Subcutaneous abdominal adipose tissue (tissue), 5 donors: ENCODE results near the gene TTPAL.

Experiments used
- H3K27ac ChIP-seq: one replicate; pipeline ENCODE4 v1.7.0; 2013; ENCODE audit warnings: low read depth, mild to moderate bottlenecking, inconsistent platforms, low read length, moderate library complexity
- H3K27me3 ChIP-seq, 5 donors: one replicate each; pipeline ENCODE4 v1.7.0; 2013; ENCODE audit warnings: low read length in 5 of 5, inconsistent platforms in 1 of 5; ENCODE audit not compliant: control insufficient read depth in 5 of 5, insufficient read depth in 4 of 5
- H3K36me3 ChIP-seq, 5 donors: one replicate each; pipeline ENCODE4 v1.7.0; 2013; ENCODE audit warnings: low read length in 5 of 5; ENCODE audit not compliant: control insufficient read depth in 5 of 5, insufficient read depth in 5 of 5
- H3K4me1 ChIP-seq, 5 donors: one replicate each; pipeline ENCODE4 v1.7.0; 2013; ENCODE audit warnings: low read length in 5 of 5, mild to moderate bottlenecking in 3 of 5, moderate library complexity in 1 of 5; ENCODE audit not compliant: control insufficient read depth in 5 of 5, insufficient read depth in 5 of 5
- H3K4me3 ChIP-seq, 5 donors: one replicate each; pipeline ENCODE4 v1.7.0; 2013; ENCODE audit warnings: low read length in 5 of 5, low read depth in 1 of 5
- H3K9ac ChIP-seq, 5 donors: one replicate each; pipeline ENCODE4 v1.7.0; 2013; ENCODE audit warnings: low read length in 5 of 5, mild to moderate bottlenecking in 4 of 5, moderate library complexity in 3 of 5
- H3K9me3 ChIP-seq, 5 donors: one replicate each; pipeline ENCODE4 v1.7.0; 2013; ENCODE audit warnings: low read length in 5 of 5; ENCODE audit not compliant: control insufficient read depth in 5 of 5
- donor health status: healthy.
- donor health status: healthy.
- donor health status: healthy.
- donor health status: healthy.
- donor health status: healthy.

Gene TTPAL

GRCh38 chr20:44528309-44528708 is 52.6 kb downstream of the TTPAL start:
- no peaks in the 10 kb centered on the region for H3K36me3 ChIP-seq
- no peaks in the 10 kb centered on the region for H3K9me3 ChIP-seq
- no peak overlapping the region for H3K4me3 ChIP-seq
- H3K9ac ChIP-seq, result no peak overlapping the region
- H3K27me3 ChIP-seq, result peaks cover 0 to 4% (median 0%) of the 10 kb centered on the region in 5 donors
- peaks cover 4 to 20% (median 14%) of the 10 kb centered on the region in 5 donors for H3K4me1 ChIP-seq
- H3K27ac ChIP-seq, result no peak overlapping the region

- Histone ChIP-seq H3K36me3 (no peaks in the 10 kb centered on the region), H3K27ac (peak overlapping the region; percentile 24), H3K4me3 (peak overlapping the region; percentile 58 to 85 (median 77)), H3K27me3 (peaks cover 0 to 3% (median 0%) of the 10 kb centered on the region in 5 donors), H3K4me1 (peaks cover 4 to 22% (median 14%) of the 10 kb centered on the region in 5 donors), H3K9ac (peak overlapping the region; percentile 33 to 79 (median 75)), H3K9me3 (no peaks in the 10 kb centered on the region)
These were observed 56.7 kb downstream of the TTPAL start for GRCh38 chr20:44532259-44532980.

GRCh38 chr20:44532981-44533331 is 57.3 kb downstream of the TTPAL start:
- H3K4me1 ChIP-seq, result peaks cover 4 to 22% (median 14%) of the 10 kb centered on the region in 5 donors
- H3K27me3 ChIP-seq, result peaks cover 0 to under 1% (median 0%) of the 10 kb centered on the region in 5 donors
- no peaks in the 10 kb centered on the region for H3K9me3 ChIP-seq
- H3K9ac ChIP-seq, result peak overlapping the region in 2 of 5 donors; percentile 4 to 79
- H3K36me3 ChIP-seq, result no peaks in the 10 kb centered on the region
- peak overlapping the region in 4 of 5 donors; percentile 58 to 84 (median 76) for H3K4me3 ChIP-seq
- H3K27ac ChIP-seq, result peak overlapping the region; percentile 24

GRCh38 chr20:44533928-44534327 is 58.3 kb downstream of the TTPAL start:
- no peak overlapping the region for H3K9ac ChIP-seq
- H3K36me3 ChIP-seq, result no peaks in the 10 kb centered on the region
- H3K27me3 ChIP-seq, result no peaks in the 10 kb centered on the region
- no peak overlapping the region for H3K4me3 ChIP-seq
- no peaks in the 10 kb centered on the region for H3K9me3 ChIP-seq
- H3K27ac ChIP-seq, result no peak overlapping the region
- peaks cover 4 to 22% (median 14%) of the 10 kb centered on the region in 5 donors for H3K4me1 ChIP-seq

DNA sequence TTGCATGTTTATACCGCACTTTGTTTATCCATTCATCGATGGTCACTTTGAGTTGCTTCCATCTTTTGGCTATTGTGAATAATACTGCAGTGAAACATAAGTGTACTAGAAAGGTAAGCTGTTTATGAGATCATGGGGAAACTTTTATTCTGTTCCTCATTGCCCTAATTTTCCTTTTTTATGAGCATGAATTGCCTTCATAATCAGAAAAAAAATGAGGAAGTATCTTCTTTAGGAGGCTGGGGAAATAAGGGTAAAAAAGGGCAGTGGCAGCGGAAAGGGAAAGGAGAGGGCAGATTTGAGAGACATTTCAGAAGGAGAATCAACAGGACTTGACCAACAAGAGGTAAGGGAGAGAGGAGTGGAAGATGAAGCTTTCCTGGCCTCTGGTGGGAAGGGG is 60.5 kb downstream of the TTPAL start:
- no peak overlapping the region for H3K4me3 ChIP-seq
- no peak overlapping the region for H3K9ac ChIP-seq
- no peak overlapping the region for H3K27ac ChIP-seq
- H3K4me1 ChIP-seq, result peaks cover 4 to 23% (median 14%) of the 10 kb centered on the region in 5 donors
- H3K9me3 ChIP-seq, result no peaks in the 10 kb centered on the region
- H3K36me3 ChIP-seq, result no peaks in the 10 kb centered on the region
- H3K27me3 ChIP-seq, result no peaks in the 10 kb centered on the region

GRCh38 chr20:44537993-44538392 is 62.3 kb downstream of the TTPAL start:
- H3K9me3 ChIP-seq, result no peaks in the 10 kb centered on the region
- no peaks in the 10 kb centered on the region for H3K36me3 ChIP-seq
- H3K27me3 ChIP-seq, result no peaks in the 10 kb centered on the region
- no peak overlapping the region for H3K27ac ChIP-seq
- H3K4me3 ChIP-seq, result no peak overlapping the region
- H3K9ac ChIP-seq, result no peak overlapping the region
- H3K4me1 ChIP-seq, result peaks cover 0 to 9% (median 5%) of the 10 kb centered on the region in 5 donors

DNA sequence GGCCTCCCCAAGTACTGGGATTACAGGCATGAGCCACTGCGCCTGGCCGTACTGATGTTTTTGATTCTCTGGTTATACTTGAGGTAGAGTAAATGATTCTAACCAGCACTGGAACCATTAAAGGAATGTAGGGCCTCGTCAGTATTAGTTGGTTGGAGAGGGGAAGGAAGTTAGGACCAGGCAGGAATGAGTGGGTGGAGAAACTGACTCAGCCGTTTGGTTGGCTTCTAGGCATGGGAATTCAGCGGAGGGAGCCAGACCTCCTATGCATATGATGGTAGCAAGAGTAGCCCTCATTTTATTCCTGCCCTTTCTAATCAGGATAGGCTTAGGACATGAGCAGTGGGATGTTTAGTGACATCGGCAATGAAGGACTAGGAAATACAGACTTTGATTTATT is 65.2 kb downstream of the TTPAL start:
- peaks cover 0 to 9% (median 5%) of the 10 kb centered on the region in 5 donors for H3K4me1 ChIP-seq
- H3K27ac ChIP-seq, result no peak overlapping the region
- no peaks in the 10 kb centered on the region for H3K27me3 ChIP-seq
- no peak overlapping the region for H3K9ac ChIP-seq
- H3K4me3 ChIP-seq, result no peak overlapping the region
- no peaks in the 10 kb centered on the region for H3K36me3 ChIP-seq
- H3K9me3 ChIP-seq, result no peaks in the 10 kb centered on the region

GRCh38 chr20:44541992-44542391 is 66.3 kb downstream of the TTPAL start:
- H3K27me3 ChIP-seq, result no peaks in the 10 kb centered on the region
- H3K9me3 ChIP-seq, result no peaks in the 10 kb centered on the region
- peaks cover 0 to 7% (median 5%) of the 10 kb centered on the region in 5 donors for H3K4me1 ChIP-seq
- H3K4me3 ChIP-seq, result no peak overlapping the region
- H3K27ac ChIP-seq, result no peak overlapping the region
- H3K9ac ChIP-seq, result peak overlapping the region in 1 of 5 donors; percentile 19
- peaks cover 0 to 2% (median 0%) of the 10 kb centered on the region in 5 donors for H3K36me3 ChIP-seq

DNA sequence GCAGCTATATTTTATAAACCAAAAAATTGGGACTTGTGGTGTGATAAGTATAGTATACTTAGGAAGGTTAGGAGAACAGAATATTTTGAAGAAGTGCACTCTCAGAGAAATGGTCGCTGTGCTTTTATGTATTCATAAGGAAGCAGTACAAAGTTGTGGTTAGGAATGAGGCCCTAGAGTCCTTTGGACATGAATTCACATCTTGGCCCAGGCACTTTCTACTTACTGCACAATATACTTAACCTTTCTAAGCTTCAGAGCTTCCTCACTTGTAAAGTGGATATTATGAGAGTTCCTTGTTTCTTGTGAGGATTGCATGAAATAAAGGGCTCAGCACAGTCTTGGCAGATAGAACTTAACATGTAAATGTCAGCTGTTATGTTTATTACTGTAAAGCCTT is 67.2 kb downstream of the TTPAL start:
- Histone ChIP-seq H3K4me1 (peaks cover 0 to 8% (median 5%) of the 10 kb centered on the region in 5 donors), H3K36me3 (peaks cover 0 to 2% (median 0%) of the 10 kb centered on the region in 5 donors), H3K4me3 (no peak overlapping the region), H3K27ac (no peak overlapping the region), H3K9me3 (no peaks in the 10 kb centered on the region), H3K9ac (no peak overlapping the region), H3K27me3 (no peaks in the 10 kb centered on the region)

- Histone ChIP-seq H3K27me3 (no peaks in the 10 kb centered on the region), H3K4me1 (peaks cover 0 to 12% (median 8%) of the 10 kb centered on the region in 5 donors), H3K9me3 (no peaks in the 10 kb centered on the region), H3K4me3 (no peak overlapping the region), H3K9ac (no peak overlapping the region), H3K27ac (no peak overlapping the region), H3K36me3 (peaks cover 0 to 2% (median 0%) of the 10 kb centered on the region in 5 donors)
These were observed 67.7 kb downstream of the TTPAL start for GRCh38 chr20:44543358-44543757.
